Amygdala (tissue), 56 donors: Measurements from ENCODE around the gene AGAP1.

Experiments
- DNase-seq, 56 donors: peaks; one replicate each; lab custom pipeline; 2025; lab: John Stamatoyannopoulos, UW

Gene AGAP1

DNA sequence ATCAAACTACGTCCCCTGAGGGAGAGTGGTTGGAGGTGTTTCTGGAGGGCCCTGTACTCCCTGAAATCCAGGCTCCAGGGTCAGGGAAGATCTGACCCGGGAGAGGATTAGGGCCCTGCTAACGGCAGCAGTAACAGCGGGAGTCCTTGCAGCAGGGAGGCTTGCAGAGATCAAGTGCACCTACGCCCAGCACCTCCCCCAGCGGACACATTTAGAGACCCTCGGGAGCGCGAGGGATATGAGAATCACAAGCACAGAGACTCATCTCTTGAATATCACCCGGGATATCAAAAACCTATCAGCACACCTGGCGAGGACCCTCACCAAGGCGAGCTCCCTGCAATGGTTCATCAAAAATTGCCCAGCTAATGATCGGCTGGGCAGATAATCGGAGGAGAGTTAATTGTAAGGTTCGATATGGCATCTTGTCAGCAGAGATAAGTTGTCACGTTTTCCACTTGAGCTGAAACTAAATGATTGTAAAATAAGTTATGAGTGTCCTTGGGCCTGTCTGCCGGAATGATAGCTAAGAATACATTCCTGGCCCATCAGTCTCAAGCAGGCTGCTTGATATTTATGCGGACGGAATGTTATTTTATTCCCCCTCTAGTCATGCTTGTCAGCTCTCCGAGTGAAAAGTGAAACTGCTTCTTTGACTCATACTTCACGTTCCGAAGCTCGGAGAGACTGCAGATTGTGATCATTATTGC, 464.5 kb downstream of the AGAP1 start:
- DNase-seq, result no peak

DNA sequence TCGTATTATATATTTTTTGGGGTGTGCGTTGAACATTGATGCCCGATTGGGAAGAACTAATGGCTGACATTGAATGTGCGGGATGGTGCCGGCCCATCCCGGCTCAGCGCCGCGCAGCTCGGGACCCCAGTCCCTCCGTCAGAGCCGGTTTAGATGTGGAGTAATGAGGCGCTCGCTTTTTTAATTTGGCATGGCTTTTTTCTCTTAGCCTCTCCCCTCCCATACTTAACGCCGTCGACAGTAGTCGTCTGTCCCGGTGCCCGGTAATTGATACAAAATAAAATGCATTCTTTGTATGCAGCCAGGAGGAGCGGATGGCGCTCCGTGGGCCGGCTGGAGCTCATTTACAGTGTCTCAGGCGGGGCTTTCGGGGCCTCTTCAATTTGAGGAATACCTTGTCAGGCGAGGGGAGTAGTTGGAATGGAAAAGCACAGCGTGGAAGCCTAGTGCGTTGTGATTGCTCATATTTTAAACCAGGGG, 465.1 kb downstream of the AGAP1 start:
- DNase-seq, result no peak

DNA sequence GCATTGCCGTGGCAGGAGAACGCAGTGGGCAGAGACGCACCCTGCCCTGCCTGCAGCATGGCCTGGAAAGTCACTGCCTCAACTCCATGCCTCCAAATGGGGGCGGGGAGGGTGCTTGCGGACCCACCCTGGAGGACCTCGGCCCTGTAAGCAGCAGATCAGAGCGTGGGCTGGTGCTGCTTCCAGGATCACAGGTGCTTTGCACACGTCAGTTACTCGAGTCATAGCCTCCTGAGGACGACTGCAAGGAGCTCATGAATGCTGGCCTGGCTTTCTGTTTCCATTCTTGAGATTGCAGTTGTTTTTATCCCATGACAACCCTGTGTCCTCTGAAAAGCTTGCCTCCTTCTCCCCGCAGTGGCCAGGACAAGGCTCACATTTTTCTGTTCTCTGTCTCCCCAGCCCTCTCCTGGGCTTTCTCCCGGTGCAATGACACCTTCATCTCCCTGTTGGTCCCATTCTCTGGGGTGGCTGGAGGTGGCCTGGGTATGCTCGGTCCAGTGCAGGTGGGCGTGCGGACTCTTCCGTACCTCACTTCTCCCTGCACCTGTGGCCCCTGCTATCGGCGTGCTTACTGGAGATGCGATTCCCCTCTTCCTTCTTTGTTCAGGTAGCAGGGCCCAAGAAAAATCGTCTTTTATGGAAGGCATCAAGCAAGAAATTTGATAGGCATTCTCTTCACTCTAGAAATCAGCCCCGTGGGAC, 466.3 kb downstream of the AGAP1 start:
- no peak for DNase-seq

DNA sequence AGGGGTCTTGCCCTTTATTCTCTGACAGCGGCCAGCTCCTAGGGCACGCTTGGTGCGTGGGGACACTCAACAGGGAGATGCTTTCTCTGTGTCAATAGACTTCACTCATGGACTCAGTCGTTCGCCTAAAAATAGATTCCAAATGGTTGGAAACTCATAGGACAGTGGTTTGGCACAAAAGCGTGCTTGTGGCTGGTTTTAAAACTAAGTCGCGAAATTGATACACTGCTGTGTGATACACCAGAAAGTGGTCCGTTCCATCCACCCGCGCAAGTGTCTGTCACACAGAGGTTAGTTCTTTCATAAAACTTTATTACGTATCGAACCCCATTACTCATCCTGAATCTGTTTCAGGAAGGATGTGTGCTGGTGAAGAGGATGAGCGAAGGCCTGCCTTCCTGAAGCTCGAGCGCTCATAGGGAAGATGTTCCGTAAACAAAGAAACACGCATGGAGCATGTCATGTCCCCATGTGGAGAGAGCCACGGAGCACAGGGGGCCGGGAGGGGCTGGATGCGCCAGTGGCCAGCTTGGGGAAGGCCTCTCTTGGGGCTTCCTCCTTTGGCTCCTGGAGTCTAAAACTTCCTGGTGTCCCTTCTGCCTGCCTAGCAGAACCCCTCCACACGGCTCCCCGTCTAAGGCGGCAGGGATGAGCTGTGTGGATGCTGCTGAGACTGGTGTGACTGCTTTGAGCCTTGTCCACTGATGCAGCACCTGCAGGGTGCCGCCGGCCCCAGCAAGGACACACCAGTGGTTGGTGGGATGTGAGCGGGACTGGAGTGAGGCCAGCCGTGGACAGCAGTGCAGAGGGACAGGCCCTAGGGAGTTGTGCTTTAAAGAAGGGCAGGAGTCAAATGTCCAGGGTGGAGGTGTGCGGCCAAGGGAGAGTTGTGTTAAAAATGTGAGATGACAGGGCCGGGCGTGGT, 467.1 kb downstream of the AGAP1 start:
- no peak for DNase-seq

DNA sequence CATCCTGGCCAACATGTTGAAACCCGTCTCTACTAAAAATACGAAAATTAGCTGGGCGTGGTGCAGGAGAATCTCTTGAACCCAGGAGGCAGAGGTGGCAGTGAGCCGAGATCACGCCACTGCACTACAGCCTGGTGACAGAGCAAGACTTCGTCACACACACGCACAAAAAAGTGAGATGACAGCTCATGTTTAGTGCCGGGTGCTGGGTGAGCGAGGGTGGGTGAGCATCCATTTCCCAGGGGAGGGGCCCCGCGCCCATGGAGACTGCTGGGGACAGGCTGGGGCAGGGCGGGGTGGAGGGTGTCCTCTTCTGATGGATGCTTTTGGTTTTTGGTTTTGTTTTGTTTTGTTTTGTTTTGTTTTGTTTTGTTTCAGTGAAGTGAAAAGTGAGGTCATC, 467.9 kb downstream of the AGAP1 start:
- no peak for DNase-seq

DNA sequence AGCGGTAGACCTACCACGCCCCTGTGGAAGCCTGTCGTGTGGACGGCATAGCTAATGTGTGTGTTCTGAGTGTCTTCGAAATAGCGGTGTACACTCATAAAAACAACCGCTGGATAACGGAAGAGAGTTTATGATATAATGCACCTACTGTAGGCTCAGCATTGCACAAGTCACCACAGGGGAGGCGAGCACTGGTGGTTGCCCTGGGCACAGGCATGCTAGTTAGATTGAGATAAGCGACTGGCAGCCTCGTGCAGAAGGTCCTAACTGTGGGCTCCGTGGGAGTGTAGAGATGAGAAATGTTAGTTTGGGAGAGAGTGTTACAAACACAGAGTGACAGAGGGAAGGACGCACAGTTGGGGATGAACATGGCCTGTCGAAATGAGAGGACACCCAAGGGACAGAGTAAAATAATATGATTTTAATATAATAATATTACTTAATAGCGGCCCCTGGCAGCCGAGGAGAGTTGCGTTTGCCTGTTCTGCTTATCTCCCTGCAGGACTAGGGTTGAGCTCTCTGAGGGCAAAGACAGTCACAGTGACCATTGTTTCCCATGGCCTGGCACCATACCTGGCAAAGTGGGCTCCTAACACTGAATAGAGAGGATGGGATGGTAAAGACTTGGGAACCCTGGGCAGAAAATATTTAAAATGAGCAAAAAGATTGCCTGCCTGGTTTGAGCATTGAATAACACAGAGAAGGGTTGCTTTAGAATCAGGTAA, 470.2 kb downstream of the AGAP1 start:
- DNase-seq, result no peak

DNA sequence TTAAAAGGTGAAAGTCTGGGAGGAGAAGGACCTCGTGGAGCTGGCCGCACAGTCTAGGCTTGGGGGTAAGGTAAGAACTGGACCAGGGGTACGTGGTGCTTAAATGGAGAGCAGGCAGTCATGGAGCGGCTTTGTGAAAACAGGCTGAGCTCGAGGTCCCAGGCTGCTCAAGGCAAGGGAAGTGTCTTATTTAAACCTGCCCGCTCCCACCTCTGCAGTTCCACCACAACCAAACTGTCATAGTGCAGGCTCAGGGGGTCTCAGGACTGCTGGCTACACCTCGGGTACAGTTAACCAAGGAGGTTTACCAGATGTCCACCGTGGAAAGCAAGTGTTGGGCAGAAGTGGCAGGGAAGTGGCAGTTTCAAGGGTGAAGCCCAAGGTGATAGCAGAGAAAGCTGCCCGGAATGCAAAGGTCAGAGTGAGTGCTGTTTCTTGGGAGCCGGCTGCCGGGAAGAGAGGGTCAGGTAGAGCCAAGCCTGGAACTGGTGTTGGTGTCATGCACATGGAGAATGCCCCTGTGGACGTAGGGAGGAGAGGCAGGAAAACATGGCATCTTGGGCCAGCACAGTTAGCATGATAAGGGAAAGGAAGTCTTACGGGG, 471.0 kb downstream of the AGAP1 start:
- DNase-seq, result no peak

DNA sequence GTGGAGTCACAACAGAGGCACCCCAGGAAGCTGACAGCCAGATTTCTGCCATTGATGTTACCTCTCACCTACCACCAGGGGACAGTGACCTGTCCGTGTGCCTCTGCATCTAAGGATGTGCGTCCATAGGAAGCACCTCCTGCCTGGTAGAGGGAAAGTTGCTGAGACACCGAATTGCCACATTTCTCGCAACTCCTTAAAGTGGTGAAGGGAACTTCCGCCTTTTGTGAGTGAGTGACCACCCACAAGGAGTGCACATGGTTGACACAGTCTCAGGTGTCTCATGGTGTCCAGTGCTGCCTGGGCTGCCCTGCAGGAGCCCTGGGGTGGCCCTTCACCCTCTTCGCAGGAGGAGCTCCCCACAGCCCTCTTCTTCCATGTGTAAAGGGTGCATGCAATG, 472.6 kb downstream of the AGAP1 start:
- no peak for DNase-seq

DNA sequence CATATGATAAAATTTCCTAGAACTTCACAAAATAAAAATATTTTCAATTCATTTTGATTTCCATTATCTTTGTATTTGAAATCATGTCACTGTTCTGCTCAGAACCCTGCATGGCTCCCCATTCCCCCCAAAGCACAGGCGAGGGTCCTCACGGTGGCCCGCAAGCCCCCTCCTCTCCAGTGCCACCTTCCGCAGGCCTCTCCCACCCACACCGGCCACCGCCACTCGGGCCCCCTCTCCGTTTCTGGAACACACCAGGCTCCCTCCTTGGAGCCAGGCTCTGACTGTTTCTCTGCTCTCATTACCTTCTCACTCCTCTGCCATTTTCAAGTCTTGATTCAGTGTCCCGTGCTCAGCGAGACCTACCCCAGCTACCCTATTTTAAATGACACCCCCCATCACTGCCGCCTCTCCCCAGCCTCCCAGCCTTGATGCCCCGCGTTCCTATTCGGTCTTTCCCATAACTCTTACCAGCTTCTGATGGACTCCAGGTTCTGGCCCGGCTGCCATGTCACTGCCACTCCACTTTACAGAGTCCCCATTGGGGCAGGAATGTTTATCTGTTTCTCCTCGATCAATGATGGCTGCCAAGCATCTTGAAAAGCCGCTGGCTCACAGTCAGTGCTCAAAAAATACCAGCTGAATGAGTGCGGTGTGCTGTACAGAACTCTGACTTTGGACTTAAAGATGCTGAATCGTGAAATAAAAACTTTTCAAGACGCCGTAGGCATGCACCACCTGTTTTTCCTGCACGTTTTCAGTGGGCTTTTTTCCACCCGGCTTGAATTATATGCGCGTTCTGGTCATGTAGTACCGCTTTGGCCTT, 473.3 kb downstream of the AGAP1 start:
- no peak for DNase-seq

DNA sequence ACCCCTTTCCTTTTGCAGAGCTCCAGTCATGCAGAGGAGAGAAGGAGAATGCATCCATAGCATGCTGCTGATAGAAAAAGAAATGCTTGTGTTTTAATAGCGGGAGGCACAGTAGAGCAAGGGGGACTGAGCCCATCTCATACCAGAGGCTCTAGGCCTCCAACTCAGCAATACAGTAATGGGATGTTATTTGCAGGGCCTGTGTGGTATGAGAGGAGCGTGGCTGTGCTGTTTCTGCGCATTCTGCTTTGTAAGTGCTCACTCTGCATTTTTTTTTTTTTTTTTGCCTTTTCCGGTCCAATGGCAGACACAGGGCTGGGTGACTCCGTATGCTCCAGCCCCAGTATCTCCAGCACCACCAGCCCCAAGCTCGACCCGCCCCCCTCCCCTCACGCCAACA, 474.3 kb downstream of the AGAP1 start:
- DNase-seq, result no peak

DNA sequence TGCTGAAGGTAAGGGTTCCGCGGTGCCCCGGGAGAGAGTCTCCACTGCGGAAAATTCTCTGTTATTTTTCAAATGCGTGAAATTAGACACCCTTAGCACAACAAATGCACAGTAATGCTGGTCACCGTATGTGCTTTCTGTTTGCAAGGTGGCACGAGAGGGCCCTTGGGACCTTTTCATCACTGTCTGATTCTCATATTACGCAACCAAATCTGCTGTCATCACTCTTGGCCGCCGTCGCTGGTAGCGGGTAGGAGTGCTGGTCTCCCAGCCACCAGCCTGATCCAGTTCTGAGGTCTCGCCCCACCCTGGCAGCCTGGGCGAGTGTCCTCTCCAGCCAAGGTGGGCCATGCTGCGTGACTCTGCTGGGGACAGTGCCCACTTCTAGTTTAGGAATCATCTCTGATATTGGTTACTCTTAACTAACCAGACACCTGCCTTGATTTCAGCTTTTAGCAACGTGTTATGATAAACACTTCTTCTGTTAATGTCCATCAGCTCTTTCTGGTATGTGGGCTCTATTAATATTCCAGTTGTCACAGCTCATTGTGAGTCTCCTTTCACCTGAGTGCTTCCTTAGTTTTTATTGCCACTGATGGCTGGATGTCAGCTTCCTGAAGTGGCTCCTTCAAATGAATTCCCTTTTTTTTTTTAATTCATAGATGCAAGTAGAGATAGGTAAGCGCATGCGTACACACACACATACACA, 474.9 kb downstream of the AGAP1 start:
- DNase-seq, result no peak

DNA sequence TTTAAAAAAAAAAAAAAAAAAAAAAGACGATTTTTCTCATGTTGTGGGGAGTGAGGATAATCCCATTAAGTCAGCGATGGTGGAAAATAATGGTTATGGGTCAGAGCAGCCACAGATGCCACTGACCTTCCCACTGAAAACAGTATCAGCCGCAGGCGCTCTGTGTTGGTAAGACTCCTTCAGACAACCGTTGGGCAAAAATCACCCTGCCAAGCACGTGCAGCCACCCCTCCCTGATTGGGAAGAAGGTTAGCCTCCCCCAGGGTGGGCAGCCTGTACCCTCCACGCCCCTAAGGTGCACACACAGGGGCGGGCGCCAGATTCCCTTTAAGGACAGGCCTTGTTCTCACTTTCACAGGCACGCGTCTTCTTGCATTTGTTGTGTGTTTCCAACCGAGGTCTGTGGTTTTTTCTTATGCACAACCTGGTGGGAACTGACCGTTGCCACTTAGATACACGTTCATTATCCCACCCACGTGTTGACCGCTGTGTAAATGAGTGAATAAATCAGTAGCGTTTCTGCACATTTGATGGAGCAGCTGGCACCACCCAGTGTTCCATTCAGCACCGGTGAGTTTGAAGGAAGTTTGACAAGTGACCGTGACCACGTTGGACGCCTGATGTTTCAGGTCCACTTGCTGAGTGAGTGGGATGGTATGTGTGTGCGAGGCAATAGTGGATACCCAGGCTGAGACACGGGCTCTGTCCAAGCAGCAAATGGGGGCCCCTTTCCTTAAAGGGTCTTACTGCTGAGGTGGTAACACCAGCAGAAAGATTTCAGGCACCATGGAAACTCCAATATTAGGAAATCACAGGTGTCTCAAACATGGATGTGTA, 476.6 kb downstream of the AGAP1 start:
- DNase-seq, result no peak

DNA sequence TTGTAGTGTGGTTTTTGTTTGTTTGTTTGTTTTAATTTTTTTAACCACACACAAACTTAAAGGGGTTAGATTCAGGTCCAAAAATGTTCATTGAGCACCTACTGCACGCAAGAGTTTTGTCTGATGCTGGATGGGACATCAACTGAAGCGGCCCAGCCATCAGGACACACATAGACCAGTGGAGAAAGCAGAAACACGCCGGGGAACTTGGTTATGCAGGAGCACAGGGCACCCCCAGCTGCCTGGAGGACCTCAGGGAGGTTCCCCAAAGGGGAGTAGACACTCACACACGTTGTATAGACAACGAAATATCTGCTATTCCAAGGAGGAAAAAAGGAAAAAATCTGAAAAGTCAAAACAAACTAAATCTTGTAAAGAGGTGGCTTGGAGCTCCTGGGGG, 482.7 kb downstream of the AGAP1 start:
- DNase-seq, result no peak

DNA sequence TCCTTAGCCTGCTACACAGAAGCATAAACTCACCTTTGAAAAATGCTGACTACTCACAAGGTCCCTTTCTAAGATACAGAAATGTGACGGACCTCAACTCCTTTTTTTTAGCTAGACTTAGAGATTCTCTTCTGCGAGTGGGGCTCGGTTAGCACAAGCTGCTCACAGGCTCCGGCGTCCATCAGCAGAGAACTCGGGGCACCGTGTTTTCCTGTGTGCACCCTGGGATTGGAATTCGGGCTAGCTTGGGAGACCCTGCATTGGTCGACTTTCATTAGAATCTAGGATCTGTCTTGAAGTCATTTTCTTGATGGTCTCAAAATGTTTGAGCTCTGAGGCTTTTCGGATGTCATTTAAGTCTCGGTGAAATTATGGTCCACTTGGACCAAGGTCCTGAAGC, 483.1 kb downstream of the AGAP1 start:
- no peak for DNase-seq

DNA sequence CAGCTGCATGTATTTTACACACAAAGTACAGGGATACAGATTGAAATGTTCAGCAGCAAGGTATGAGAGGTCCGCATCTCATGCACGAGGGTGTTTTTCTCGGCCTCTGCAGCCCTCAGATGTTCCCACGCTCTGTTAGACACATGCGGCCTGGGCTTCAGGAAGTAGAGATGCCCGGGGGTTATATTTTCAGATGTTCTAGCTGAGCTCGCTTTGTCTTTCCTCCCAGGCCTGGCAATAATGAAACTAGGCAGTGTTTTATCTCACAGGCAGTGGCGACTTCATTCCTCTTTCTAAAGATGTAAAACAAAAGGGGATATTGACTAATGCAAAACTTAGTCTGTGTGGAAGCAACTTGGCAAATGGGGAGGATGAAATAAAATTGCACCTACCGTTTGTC, 483.6 kb downstream of the AGAP1 start:
- DNase-seq, result no peak

DNA sequence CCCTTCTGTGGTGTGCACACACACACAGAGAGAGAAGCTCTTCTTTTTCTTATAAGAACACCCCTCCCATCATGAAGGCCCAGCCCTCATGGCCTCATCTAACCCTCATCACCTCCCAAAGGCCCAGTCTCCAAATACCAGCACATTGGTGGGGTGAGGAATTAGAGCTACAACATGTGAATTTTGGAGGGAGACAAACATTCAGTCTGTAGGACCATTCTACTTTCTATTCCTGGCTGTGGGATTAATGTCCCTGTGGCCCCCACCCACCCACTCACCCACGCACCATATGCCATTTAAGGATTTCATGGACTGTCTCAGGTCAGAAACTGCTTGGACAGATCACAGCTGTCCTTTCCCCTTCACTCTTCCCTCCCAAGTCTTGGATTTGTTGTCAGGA, 484.2 kb downstream of the AGAP1 start:
- DNase-seq, result no peak

DNA sequence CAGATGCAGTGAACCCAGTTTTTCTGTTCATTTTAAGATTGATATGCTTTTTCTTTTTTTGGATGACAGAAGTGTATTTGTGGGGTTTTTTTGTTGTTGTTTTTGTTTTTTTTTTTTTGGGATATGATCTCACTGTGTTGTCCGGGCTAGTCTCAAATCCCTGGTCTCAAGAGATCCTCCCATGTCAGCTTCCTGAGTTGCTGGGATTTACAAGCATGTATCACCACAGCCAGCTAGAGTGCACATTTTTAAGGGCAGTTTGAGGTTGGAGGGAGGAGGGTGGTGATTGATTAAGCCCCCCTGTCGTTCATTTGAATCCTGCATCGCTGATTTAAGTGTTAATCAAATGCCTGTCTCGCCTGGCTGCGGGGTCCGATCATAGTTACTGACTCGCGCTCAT, 485.2 kb downstream of the AGAP1 start:
- no peak for DNase-seq
